Upper lobe of left lung (tissue), 6 donors: ENCODE data around the gene HINFP. TPM values are rescaled to one million over a fixed set of nuclear protein-coding genes. Genes with fewer than 3 reads are reported as not detected.
"Not testable (repeated sequence)": the region's sequence is repeated elsewhere in the genome, so short reads cannot be mapped to it uniquely, and the experiment has no call there.

Source experiments
- ATAC-seq, 2 donors: fragments of 200-7000 bp; cut with Tn5 transposase; one replicate each; pipeline ENCODE4 v1.9.1; 2022; ENCODE audit warnings: mild to moderate bottlenecking in 2 of 2, moderate library complexity in 2 of 2; ENCODE audit not compliant: low FRiP score in 2 of 2
- DNase-seq, 2 donors: peaks; one replicate each; pipeline ENCODE4 v3.0.0-alpha.2; 2019 to 2020
- H3K27ac ChIP-seq, 4 donors: fragments of 200-600 bp; sonication (generic); one replicate each; pipeline ENCODE4 v1.5.1; 2016 to 2019
- H3K27me3 ChIP-seq, 4 donors: fragments of 200-600 bp; sonication (generic); one replicate each; pipeline ENCODE4 v1.5.1; 2017 to 2019
- H3K36me3 ChIP-seq, 4 donors: fragments of 200-600 bp; sonication (generic); one replicate each; pipeline ENCODE4 v1.5.1; 2016 to 2019
- H3K4me1 ChIP-seq, 4 donors: fragments of 200-600 bp; sonication (generic); one replicate each; pipeline ENCODE4 v1.5.1; 2018 to 2019
- H3K4me3 ChIP-seq, 4 donors: fragments of 200-600 bp; sonication (generic); one replicate each; pipeline ENCODE4 v1.5.1; 2017 to 2019; ENCODE audit warnings: mild to moderate bottlenecking in 2 of 4, moderate library complexity in 1 of 4
- H3K9me3 ChIP-seq, 4 donors: fragments of 200-600 bp; sonication (generic); one replicate each; pipeline ENCODE4 v1.5.1; 2018 to 2019
- CTCF ChIP-seq, 6 experiments: fragments of 450-650 bp in 4 of 6; fragments of 200-600 bp in 2 of 6; sonication (generic) in 2 of 6; IDR thresholded peaks; one replicate each; pipeline ENCODE4 v1.5.1; 2016 to 2019; ENCODE audit warnings: antibody characterized with exemption in 6 of 6
- EP300 ChIP-seq, 4 donors: sonication (generic); formaldehyde crosslinking; IDR thresholded peaks; one replicate each; pipeline ENCODE4 v1.5.1; 2017; ENCODE audit warnings: antibody characterized with exemption in 4 of 4, control low read depth in 2 of 4
- POLR2A ChIP-seq, 4 donors: fragments of 450-650 bp; IDR thresholded peaks; one replicate each; pipeline ENCODE4 v1.5.1; 2016 to 2017; ENCODE audit warnings: antibody characterized with exemption in 4 of 4, mild to moderate bottlenecking in 2 of 4
- POLR2AphosphoS5 ChIP-seq, 2 donors: sonication (generic); formaldehyde crosslinking; IDR thresholded peaks; one replicate each; pipeline ENCODE4 v1.5.1; 2017; ENCODE audit warnings: antibody characterized with exemption in 2 of 2
- WGBS, 2 donors: methylation state at CpG; one replicate each; pipeline ENCODE4 v1.1.5; 2017 to 2018; 5-methylcytosine and 5-hydroxymethylcytosine counted together
- total RNA-seq, 6 donors: library from RNA; depleted of rRNA in 4 of 6; stranded (reverse); fragments of >200 nt in 4 of 6; gene quantifications; one replicate each; pipeline versions ENCODE4 v1.1.0 to v1.2.1, GENCODE V29; 2016 to 2021
- donor health status: DM: no; HTN: no; CAD: no; lungs with moderate emphysema.
- donor health status: DM: no; HTN: yes; CAD: no; lungs with severe emphysema.

The HINFP gene
- total RNA-seq, 6 donors from 2014 or later, result 22.3 to 90.1 (median 25.6) TPM

- no peak overlapping the region for H3K4me3 ChIP-seq
- WGBS, 2 donors, result 85 to 94% methylated on average over 8 of the region's 8 CpGs
- no peak overlapping the region for H3K27ac ChIP-seq
- no peaks in the 10 kb centered on the region for H3K9me3 ChIP-seq
- H3K27me3 ChIP-seq, result no peaks in the 10 kb centered on the region
- H3K4me1 ChIP-seq, result peaks cover 0 to 8% (median 6%) of the 10 kb centered on the region in 4 donors
- H3K36me3 ChIP-seq, result no peaks in the 10 kb centered on the region
- TF ChIP-seq EP300 (IDR thresholded peaks at IDR 0.05) (no peak), POLR2A (IDR thresholded peaks at IDR 0.05) (no peak), CTCF (IDR thresholded peaks at IDR 0.05) (no peak), POLR2AphosphoS5 (IDR thresholded peaks at IDR 0.05) (no peak)
- no peak for DNase-seq
- no peak for ATAC-seq
Observed at GRCh38 chr11:119166368-119167076, 45.1 kb downstream of the HINFP start.

GRCh38 chr11:119167077-119167458 is 45.7 kb downstream of the HINFP start:
- not testable (repeated sequence) for ATAC-seq, H3K4me3 ChIP-seq, H3K4me1 ChIP-seq, H3K27ac ChIP-seq, H3K36me3 ChIP-seq, H3K9me3 ChIP-seq, DNase-seq, H3K27me3 ChIP-seq
- WGBS, 2 donors, result 91 to 93% methylated on average over 10 of the region's 10 CpGs

DNA sequence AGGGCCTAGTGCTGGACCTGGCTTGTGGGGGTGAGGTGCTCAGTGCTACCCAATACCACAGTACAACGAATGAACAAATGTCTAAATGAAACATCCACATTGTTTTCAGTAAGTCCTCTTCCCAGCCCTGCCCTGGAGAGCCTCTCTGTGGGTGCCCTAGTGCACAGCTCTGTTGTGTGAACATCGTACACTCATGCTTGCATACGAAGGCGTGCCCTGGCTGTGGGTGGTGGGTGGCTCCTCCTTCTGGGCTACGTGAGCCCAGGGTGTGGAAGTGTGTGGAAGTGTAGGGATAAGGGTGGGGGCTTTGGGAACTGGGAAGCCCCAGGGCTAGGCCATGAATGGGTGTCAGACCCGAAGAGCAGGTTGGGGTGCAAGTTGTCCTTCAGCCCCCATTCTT is 46.6 kb downstream of the HINFP start:
- 44 to 60% methylated on average over 6 of the region's 6 CpGs for WGBS, 2 donors
- no peak for TF ChIP-seq EP300 (IDR thresholded peaks at IDR 0.05)
- TF ChIP-seq POLR2AphosphoS5 (IDR thresholded peaks at IDR 0.05), result no peak
- H3K27ac ChIP-seq, result peak overlapping the region in 1 of 4 donors; percentile 98
- no peaks in the 10 kb centered on the region for H3K9me3 ChIP-seq
- no peak for DNase-seq
- peaks cover 0 to 8% (median 6%) of the 10 kb centered on the region in 4 donors for H3K4me1 ChIP-seq
- H3K4me3 ChIP-seq, result no peak overlapping the region
- H3K27me3 ChIP-seq, result no peaks in the 10 kb centered on the region
- no peak for ATAC-seq
- H3K36me3 ChIP-seq, result no peaks in the 10 kb centered on the region

- Histone ChIP-seq H3K4me3 (peak within 1 kb of the TSS; percentile 61 to 88 (median 87)), H3K27ac (peak within 1 kb of the TSS; percentile 94 to 98 (median 96)), H3K36me3 (peaks cover 0 to 6% (median 5%) of the 10 kb centered on the region in 4 donors), H3K4me1 (peaks cover 0 to 8% (median 6%) of the 10 kb centered on the region in 4 donors), H3K27me3 (no peaks in the 10 kb centered on the region), H3K9me3 (no peaks in the 10 kb centered on the region)
- 10 to 14% methylated on average over 16 to 34 of the region's 63 CpGs for WGBS, 2 donors
- DNase-seq (peak; percentile 92 to 94), ATAC-seq (peak; percentile 94 to 98)
- TF ChIP-seq CTCF (IDR thresholded peaks at IDR 0.05) (peak; percentile 90 to 95 (median 92)), POLR2AphosphoS5 (IDR thresholded peaks at IDR 0.05) (peak; percentile 69 to 79), POLR2A (IDR thresholded peaks at IDR 0.05) (peak in 3 of 4 donors; percentile 46 to 86 (median 85)), EP300 (IDR thresholded peaks at IDR 0.05) (no peak)
Observed at GRCh38 chr11:119168471-119169281, 47.3 kb downstream of the HINFP start, which contains the start of gene NLRX1. NLRX1 (plus strand) TSS chr11:119168725; CDS start chr11:119171404, 2,679 bp downstream.

- peak; percentile 64 to 77 for ATAC-seq
- peaks cover 0 to 8% (median 6%) of the 10 kb centered on the region in 4 donors for H3K4me1 ChIP-seq
- H3K27me3 ChIP-seq, result no peaks in the 10 kb centered on the region
- H3K36me3 ChIP-seq, result peaks cover 0 to 12% (median 10%) of the 10 kb centered on the region in 4 donors
- TF ChIP-seq CTCF (IDR thresholded peaks at IDR 0.05) (no peak), POLR2AphosphoS5 (IDR thresholded peaks at IDR 0.05) (peak in 1 of 2 donors; percentile 46), EP300 (IDR thresholded peaks at IDR 0.05) (no peak)
- peak; percentile 77 to 83 for DNase-seq
- WGBS, 2 donors, result 18 to 39% methylated on average over 2 to 14 of the region's 15 CpGs
- H3K9me3 ChIP-seq, result no peaks in the 10 kb centered on the region
- peak overlapping the region; percentile 61 to 88 (median 87) for H3K4me3 ChIP-seq
- H3K27ac ChIP-seq, result peak overlapping the region; percentile 94 to 98 (median 96)
Observed at GRCh38 chr11:119169282-119169719, 47.9 kb downstream of the HINFP start.
